Glomerular endothelial cell (primary cell): ENCODE results near the gene PPP2R3A. TPM values are rescaled to one million over a fixed set of nuclear protein-coding genes. Genes with fewer than 3 reads are reported as not detected.
"Not testable (repeated sequence)": the region's sequence is repeated elsewhere in the genome, so short reads cannot be mapped to it uniquely, and the experiment has no call there.

ENCODE experiments used
- DNase-seq: peaks from one replicate; pipeline ENCODE4 v3.0.0-alpha.2; 2011; ENCODE audit warnings: low read depth, low spot score; ENCODE audit errors: extremely low read depth
- total RNA-seq: library from RNA; depleted of rRNA; stranded (reverse); fragments of >200 nt; gene quantifications from 2 replicates; pipeline ENCODE4 v1.2.3, GENCODE V29; 2015

Gene PPP2R3A
- total RNA-seq, 1 donor from 2014 or later = 15.9 TPM

DNA sequence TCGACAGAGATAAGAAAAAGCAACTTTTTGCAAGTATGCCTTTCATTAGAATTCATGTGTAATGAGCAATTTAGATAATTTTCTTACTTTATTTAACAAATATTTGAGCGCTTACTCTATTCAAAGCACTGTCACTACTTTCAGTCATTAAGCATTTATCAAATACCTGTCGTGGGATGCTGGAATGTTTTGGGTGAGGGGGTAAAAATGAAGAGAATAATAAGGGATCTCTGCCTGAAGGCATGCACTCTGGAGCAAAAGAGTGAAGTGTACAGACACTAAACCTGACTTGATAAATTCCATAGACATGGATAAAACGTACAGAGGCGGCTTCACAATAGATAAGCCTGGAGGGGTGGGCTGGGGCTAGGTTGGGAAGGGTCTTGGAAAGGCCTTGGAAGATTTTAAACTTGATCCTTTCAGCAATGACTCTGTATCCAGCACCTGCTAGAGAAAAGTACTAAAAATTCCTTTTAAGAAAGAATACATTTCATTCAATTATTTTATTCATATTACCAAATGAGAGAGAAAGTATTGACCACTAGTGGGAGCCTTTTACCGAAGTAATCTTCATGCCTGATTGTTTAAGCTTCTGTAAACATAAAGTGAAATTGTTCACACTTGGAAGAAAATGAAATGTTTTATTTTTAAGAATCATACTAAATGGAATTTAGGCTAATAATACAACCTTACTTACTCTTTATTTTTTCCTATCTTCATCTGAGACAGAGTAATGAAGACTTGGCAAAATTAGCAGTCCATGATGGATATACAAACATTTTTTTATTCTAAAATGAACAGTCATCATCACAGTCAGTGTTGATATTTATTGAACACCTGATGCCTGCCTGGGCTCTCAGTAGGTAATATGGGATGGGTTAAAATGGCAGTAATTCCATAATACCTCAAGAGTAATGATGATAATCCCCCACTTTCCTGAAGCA, 113.2 kb downstream of the PPP2R3A start:
- DNase-seq = peak; percentile 29

DNA sequence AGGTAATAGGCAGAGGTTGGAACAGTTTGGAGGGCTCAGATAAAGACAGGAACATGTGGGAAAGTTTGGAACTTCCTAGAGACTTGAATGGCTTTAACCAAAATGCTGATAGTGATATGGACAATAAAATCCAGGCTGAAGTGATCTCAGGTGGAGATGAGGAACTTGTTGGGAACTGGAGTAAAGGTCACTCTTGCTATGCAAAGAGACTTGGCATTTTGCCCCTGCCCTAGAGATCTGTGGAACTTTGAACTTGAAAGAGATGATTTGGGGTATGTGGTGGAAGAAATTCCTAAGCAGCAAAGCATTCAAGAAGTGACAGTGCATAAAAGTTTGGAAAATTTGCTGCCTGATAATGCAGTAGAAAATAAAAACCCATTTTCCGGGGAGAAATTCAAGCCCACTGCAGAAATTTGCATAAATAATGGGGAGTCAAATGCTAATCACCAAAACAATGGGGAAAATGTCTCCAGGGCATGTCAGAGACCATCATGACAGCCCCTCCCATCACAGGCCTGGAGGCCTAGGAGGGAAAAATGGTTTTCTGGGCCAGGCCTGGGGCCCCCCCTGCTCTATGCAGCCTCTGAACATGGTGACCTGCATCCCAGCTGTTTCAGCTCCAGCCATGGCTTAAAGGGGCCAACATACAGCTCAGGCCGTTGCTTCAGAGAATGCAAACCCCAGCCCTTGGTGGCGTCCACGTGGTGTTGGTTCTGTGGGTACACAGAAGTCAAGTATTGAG, 118.3 kb downstream of the PPP2R3A start:
- DNase-seq = not testable (repeated sequence)

DNA sequence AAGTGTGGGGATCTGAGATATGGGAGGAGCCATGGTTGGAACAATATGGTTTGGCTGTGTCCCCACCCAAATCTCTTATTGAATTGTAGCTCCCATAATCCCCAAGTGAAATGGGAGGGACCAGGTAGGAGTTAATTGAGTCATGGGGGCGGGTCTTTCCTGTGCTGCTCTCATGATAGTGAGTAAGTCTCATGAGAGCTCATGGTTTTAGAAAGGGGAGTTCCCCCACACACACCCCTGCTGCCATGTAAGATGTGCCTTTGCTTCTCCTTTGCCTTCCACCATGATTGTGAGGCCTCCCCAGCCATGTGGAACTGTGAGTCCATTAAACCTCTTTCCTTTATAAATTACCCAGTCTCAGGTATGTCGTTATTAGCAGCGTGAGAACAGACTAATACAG, 119.5 kb downstream of the PPP2R3A start:
- DNase-seq = not testable (repeated sequence)

DNA sequence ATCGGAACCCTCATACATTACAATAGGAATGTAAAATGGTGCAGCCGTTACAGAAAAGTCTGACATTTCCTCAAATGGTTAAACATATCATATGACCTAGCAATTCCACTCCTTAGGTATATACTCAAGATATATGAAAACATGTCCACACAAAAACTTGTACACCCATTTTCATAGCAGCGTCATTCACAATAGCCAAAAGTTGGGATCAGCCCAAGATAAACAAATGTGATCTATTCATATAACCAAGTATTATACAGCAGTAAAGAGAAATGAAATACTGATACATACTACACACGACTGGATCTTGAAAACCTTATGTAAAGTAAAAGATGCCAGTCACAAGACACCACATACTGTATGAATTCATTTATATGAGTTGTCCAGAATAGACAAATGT, 128.2 kb downstream of the PPP2R3A start:
- no peak for DNase-seq

DNA sequence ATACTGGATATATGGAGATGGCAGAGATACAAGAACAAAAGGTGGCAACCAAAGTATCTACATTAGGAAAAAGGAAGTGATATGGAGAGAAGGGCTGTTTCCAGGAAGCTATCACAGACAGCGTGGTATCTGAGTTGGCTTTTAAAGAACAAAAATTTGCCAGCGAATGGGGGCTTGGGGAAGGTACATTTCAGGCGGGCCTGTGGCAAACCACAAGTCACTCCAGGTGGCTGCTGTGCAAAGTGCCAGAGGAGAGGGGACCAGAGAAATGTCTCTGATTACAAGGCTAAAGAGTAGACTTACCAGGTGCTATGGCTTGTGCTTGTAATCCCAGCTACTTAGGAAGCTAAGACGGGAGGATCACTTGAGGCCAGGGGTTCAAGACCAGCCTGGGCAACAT, 139.5 kb downstream of the PPP2R3A start:
- DNase-seq = no peak

DNA sequence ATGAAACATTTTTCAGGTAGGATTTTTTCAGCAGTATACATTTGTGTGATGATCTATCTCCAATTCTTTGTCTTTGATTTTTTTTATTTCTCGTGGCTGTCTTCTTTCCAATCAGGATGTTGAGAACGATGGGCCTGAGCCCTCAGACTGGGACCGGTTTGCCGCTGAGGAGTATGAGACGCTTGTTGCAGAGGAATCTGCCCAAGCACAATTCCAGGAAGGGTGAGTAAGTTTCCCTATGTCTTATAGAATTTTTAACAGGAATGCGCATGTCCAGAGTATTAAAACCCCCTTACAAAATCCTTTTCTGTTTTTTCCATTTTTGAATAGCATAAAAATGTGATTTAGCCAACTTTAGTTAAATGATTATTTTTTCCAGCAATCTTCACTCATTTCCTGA, 140.6 kb downstream of the PPP2R3A start:
- DNase-seq = peak; percentile 42

DNA sequence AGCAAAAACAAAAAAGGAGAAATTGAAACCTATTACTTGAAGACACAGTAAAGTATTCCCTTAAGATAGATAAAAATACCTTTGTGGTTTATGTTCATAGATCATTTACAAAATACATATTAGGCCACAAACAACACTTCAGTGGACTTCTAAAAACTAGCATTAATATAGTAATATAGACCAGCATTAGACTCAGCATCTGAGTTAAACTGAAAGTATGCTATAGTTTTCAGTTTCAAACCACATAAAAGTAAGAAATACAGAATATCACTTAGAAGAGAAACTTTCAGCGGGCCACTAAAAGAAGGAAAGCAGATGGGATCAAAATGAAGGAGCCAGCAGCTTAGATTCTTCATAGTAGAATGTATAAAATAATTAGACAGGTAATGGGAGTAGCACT, 144.0 kb downstream of the PPP2R3A start:
- no peak for DNase-seq

DNA sequence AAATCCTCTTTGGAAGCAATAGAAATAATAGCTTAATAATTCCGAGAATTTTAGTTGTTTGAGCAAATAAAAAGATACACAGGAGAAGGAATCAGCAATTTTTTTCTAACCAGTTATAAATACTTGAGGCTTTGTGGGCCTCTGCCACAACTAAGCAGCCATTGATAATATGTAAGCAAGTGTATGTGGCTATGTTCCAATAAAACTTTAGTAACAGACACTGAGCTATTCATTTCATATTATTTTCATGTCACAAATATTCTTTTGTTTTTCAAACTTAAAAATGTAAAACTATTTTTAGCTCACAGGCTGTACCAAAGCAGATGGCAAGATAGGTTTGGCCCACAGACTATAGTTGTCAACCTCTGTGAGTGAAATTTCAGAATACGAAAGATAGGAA, 145.0 kb downstream of the PPP2R3A start:
- DNase-seq = no peak

DNA sequence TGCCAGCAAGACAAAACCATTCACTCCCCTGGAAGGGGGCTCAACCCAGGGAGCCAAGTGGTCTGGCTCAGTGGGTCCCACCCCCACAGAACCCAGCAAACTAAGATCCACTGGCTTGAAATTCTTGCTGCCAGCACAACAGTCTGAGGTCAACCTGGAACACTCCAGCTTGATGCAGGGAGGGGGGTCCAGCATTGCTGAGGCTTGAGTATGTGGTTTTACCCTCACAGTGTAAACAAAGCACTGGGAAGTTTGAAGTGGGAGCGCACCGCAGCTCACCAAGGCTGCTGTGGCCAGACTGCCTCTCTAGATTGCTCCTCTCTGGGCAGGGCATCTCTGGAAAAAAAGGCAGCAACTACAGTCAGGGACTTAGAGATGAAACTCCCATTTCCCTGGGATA, 148.9 kb downstream of the PPP2R3A start:
- no peak for DNase-seq

DNA sequence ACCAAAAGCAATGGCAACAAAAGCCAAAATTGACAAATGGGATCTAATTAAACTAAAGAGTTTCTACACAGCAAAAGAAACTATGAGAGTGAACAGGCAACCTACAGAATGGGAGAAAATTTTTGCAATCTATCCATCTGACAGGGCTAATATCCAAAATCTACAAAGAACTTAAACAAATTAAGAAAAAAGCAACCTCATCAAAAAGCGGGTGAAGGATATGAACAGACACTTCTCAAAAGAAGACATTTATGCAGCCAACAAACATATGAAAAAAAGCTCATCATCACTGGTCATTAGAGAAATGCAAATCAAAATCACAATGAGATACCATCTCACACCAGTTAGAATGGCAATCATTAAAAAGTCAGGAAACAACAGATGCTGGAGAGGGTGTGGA, 153.8 kb downstream of the PPP2R3A start:
- DNase-seq = not testable (repeated sequence)

DNA sequence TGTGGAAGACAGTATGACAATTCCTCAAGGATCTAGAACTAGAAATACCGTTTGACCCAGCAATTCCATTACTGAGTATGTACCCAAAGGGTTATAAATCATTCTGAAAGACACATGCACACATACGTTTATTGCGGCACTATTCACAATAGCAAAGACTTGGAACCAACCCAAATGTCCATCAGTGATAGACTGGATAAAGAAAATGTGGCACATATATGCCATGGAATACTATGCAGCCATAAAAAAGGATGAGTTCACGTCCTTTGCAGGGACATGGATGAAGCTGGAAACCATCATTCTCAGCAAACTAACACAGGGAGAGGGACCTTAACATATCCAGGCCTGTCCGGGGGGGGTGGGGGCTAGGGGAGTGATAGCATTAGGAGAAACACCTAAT, 154.3 kb downstream of the PPP2R3A start:
- not testable (repeated sequence) for DNase-seq

DNA sequence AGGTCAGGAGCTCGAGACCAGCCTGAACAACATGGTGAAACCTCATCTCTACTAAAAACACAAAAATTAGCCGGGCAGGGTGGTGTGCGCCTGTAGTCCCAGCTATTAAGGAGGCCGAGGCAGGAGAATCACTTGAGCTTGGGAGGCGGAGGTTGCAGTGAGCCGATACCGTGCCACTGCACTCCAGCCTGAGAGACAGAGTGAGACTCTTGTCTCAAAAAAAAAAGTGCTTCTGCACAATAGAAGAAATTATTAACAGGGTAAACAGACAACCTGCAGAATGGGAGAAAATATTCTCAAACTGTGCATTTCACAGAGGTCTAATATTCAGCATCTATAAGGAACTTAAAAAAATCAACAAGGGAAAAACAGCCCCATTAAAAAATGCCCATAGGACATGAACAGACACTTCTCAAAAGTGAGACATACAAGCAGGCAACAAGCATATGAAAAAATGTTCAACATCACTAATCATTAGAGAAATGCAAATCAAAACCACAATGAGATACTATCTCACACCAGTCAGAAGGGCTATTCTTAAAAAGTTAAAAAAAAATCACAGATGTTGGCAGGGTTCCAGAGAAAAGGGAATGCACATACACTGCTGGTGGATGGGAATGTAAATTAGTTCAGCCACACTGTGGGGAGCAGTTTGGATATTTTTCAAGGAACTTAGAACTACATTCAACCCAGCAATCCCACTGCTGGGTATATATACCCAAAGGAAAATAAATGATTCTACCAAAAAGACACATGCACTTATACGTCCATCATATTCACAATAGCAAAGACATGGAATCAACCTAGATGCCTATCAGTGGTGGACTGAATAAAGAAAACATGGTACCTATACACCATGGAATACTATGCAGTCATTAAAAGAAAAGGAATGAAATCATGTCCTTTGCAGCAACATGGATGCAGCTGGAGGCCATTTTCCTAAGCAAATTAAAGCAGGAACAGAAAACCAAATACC, 155.1 kb downstream of the PPP2R3A start:
- no peak for DNase-seq

DNA sequence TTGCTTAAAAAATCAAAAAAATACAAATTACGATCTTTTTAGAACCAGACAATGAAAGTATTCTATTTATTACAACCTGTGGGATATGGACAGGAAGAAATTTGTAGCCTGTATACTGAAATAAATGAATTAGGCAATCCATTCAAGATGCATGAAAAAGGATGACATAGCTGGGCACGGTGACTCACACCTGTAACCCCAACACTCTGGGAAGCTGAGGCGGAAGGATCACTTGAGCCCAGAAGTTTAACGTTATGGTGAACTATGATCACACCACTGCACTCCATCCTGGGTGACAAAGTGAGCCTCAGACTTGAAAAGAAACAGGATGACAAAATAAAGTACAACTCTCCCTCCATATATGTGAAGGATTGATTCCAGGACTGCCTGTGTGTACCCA, 156.5 kb downstream of the PPP2R3A start:
- DNase-seq = no peak

DNA sequence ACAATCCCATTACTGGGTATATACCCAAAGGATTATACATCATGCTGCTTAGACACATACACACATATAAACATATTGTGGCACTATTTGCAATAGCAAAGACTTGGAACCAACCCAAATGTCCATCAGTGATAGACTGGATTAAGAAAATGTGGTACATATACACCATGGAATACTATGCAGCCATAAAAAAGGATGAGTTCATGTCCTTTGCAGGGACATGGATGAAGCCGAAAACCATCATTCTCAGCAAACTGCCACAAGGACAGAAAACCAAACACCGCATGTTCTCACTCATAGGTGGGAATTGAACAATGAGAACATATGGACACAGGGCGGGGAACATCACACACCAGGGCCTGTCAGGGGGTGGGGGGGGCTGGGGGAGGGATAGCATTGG, 166.1 kb downstream of the PPP2R3A start:
- DNase-seq = not testable (repeated sequence)

DNA sequence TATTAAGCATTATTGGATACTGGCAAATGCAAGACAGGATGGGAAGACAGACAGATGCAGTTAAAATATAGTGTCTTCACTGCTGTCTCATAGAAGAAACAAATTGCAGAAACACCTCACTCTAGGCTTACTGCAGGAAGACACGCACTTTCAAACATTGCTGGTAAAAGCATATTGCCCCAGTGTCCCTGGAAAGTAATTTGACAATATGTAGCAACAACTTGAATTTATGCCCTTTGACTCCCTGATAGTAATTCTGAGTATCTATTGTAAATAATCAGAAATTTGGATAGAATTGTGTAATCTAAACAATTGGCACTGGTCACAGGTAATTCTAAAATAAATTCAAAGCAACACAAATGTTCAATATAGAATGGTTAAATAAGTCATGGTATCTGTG, 168.6 kb downstream of the PPP2R3A start:
- no peak for DNase-seq

DNA sequence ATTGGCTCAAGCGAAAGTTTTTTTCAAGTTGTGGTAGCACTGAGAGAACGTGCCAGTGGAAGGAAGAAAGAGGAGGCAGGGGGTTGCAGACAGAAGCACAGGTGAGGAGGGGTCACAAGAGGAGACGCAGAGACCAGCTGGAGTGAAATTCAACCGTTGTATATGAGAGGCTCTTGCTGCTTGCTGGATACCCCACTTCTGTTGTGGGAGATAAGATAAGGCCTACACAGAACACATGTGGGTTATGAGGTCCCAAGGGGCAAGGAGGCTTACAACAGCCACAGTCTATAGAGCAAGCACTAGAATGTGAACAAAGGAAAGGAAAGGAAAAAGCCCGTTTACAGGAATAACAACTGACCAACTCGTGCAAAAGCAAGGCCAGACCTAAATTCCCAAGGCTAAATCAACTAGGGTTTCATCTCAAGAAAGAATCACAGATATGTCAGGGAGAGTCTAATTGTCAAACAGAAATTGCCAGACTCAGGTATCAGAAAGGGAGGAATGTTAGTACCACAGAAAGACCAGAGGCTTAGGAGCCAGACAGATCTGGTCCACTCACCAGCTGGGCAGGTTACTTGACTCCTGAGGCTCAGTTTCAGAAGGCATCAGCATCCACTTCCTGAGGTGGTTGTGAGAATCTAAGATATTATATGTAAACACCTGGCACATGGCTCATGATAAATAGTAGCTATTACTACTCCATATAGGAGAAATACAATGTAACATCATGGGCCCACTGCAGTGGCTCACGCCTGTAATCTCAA, 169.7 kb downstream of the PPP2R3A start:
- DNase-seq = no peak

DNA sequence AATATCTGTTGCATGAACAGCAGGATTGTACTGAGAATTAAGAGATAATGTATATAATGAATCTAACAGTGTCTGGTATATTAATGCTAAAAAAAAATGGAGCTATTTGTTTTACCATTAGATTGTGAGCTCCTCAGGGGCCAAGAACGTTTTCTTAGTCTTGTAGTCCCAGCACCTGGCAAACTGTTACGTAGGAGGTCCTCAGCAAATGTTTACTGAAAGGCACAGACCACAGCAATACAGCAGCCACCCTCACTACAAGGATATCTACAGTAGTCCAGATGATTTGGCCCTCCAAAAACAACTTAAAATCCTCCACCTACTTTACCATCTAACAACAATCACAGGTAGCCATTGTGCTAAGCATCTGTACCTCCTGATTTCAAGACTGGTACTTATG, 170.9 kb downstream of the PPP2R3A start:
- no peak for DNase-seq

DNA sequence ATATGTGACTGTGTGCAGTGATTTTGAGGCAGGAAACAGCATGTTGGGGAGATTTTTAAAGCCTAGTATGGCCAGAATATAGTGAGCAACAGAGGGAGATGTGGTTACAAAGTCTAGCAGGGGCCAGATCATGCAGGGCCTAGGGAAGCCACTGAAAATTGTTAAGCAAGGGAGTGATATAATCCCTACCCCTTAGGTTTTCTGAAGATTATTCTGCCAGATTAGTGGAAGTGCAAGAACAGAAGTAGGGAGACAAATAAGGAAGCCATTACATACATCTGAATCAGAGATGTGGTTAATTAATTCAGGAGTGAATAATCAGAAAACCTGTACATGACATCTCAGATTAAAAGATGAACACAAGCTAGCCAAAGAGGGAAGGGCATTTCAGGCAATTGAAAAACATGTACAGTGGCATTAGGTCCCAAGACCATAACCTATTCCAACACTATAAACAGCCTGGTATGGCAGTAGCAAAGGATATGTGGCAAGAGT, 175.8 kb downstream of the PPP2R3A start:
- DNase-seq = no peak

DNA sequence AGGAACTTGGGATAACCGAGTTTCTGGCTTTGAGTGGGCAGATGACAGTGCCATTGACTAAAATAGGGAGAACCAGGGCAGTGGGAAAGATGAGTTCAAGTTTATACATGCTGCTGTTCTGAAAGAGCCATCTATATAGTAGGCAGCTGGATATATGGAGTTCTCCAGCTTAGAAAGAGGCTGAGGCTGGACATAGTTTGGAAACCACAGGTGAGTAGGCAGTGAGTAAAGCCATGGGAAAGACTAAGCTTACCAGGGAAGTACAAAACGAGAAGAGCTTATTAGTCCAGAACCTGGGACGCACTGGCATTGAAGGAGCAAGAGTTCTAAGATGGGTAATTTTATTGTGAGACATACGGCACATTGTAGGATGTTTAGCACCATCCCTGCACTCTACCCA, 176.4 kb downstream of the PPP2R3A start:
- no peak for DNase-seq

DNA sequence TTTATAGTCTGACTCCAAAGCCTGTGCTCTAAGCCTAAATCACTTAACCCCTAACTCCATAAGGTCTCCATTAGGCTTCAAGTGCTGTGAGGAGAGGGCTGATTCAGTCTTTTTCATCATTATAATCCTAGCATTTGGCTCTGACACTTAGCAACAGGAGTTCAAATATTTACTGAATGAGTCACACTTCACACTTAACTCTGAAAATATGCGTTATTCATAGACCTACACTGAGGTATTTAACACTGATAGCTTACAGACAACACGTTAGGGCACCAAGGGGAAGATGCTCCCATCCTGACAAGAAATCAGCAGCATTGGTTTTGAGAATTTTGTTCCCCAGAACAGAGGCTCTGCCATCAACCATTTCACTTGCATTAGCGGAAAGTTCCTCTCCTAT, 177.1 kb downstream of the PPP2R3A start:
- peak; percentile 80 for DNase-seq
